GM18868 (cell line): ENCODE data around the gene CHAC1.

Source experiments
- ATAC-seq: cut with Tn5 transposase; IDR thresholded peaks from one replicate; pipeline ENCODE4 v1.9.1; 2021; ENCODE audit warnings: mild to moderate bottlenecking, moderate library complexity; ENCODE audit not compliant: unreplicated experiment

The CHAC1 gene

GRCh38 chr15:40923551-40923950 lies 29.7 kb upstream of the CHAC1 start:
- ATAC-seq: no peak

DNA sequence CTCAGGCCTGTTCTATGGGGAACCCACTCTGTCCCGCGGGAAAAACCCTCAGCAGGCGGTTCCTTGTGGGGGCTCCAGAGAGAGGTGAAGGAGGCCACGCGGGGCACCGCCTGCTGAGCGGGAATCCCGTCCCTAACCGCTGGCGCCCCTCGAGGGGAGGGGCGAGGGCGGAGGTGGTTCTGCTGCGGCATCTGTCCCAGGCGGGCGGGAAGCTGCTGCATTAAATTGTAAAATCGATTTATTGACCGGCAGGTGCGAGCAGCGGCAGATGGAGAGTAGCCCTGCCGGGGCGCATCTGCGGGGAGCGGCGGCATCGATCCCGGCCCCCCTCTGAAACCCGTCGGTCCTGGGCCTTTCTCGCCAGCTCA lies 27.8 kb upstream of the CHAC1 start:
- no peak for ATAC-seq

DNA sequence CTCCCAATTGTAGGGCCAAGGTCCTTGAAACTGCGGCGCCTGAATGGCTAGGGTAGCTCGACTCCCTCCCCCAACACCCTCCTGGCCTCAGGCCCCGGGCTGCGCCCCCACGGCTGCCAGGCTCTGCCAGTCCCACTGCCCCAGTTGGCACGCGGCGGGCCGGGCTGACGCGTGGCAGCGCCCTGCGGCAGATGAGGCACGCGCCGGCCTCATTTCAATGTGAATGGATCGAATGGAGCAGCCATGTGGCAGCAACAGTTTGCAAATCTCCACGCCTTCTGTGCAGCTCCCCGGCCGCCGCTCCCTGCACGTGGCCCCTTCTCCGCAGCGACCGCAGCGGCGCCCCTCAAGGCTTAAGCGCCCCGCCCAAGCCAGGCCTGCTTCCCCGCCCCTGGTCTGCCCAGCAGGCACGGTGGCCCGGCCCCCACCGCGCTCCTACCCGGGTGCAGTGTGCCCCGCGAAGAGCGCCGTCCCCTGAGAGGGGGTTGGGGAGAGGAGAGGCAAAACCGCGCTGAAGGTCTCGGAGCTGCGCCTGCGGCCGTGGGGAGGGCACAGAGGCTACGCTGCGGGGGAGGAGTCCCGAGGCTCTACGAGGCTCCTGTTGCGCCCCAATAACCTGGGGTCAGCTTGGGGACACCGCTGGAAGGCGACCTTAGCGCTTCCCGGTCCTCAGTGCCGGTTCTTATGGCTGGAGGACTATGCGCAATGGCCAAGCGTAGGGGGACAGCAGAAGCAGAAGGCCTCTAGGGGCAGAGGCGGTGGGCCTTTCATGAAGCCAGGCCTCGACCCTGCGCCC lies 27.2 kb upstream of the CHAC1 start:
- ATAC-seq: no peak

DNA sequence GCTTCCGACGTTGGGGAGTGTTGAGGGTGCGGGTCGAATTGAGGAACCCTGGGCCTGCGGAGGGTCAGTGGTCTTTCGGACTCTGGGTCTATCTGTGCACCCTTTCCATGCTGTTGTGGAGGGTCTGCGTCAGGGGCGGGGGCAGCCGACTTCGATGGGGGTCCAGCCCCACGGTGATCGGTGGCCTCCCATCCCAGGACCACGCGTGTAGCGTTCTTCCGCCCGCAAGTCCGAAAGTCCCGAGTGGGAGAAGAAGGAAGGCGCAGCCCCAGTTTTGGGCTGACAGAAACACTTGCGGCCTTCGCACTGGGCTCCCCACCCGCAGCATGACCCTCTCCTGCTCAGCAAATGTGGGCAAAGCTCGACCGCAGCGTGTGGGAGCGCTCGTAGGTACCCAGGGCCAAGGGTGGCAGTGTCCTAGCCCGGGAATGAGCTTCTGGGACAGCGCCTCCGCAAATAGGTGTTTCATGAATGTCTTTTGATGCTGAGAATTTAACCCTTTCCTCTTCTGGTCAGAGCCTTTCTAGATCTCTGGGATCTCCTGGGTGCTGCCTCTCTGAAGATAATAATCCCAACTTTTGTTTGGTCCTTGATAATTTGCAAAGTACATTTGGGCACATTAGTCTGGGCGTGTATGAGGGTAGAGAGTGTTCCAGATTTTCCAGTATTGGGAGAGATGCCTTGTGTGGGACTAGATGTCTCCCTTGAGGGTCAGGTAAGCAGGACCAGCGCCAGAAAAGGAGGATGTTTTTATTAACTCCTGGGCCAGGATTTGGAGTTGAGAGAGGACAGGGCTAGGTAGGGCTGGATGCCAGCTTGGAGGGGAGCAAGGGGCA lies 26.4 kb upstream of the CHAC1 start:
- ATAC-seq: no peak

GRCh38 chr15:40927495-40927872 lies 25.8 kb upstream of the CHAC1 start:
- ATAC-seq: no peak

DNA sequence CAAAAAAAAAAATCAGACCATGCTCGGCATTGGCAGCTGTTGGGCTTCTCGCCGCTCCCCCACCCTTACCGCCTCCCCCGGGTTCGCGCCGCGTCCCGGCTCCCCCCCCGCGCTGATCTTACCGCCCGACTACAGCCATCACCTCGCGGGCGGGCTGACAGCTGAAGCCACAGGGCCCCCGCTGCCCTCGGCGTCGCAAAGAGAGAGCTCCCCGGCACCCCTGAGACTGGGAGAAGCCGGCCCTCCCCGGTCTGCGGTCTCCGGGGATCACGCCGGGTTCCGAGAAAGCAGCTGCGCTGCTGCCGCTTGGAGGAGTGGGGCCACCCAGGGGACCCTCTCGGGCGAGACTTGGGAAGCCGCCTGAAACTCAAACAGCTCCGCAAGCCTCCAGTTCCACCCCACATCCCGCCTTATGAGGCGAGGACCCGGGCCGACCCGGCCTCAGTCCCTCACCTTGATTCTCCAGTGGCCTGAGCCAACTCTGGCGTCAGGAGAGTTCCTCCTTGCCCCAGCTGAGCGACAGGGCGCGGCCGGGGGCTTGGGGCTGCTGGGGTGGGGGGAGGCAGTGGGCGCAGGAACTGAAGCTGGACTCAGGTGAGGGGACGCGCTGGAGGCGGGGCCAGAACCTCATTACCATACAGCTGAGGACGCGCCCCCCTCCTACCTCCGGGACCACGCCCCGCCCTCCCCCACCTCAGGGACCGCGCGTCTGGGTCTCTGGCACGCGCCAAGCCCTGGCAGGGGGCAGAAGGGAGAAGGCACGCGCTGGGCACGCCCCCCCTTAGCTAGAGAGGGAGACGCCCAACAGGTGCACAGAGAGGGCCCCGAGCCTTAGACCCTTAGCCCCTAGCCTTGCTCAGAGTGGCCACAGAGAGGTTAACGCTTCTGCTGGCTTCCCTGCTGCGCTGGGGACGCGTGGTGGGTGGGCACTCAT lies 25.1 kb upstream of the CHAC1 start:
- no peak for ATAC-seq

DNA sequence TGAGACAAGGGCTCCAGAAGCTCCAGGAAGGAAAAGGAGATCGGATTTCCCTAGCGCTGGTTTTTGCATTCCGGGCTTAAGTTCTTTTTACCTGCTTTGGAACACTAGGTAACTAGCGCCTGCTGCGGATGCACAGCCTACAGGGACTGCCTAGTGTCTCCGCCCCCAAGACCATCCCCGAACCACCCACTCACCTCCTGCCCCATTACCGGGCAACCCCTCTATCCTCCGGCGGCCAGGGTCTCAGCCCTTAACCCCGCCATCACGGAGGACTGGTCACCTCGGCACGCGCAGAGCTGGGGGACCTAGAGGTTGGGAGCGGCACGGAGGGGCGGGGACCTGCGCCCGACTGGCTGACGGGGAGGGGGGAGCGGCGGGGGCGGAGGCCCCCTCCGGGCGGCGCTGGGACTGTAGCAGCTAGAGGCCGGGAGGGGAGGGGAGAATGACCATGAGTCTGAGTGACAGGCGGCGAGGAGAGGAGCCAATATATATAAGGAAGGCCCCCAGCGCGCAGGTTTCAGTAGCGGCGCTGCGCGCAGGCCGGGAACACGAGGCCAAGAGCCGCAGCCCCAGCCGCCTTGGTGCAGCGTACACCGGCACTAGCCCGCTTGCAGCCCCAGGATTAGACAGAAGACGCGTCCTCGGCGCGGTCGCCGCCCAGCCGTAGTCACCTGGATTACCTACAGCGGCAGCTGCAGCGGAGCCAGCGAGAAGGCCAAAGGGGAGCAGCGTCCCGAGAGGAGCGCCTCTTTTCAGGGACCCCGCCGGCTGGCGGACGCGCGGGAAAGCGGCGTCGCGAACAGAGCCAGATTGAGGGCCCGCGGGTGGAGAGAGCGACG lies 24.2 kb upstream of the CHAC1 start, which contains the start of gene DLL4:
DLL4 (plus strand) TSS at position 520 of the 839 bp plus-strand sequence. CDS start 329 bp downstream, outside the sequence.
- ATAC-seq: no peak

- ATAC-seq: no peak
These were observed 23.4 kb upstream of the CHAC1 start for GRCh38 chr15:40929660-40930429.

GRCh38 chr15:40930430-40931299 lies 22.6 kb upstream of the CHAC1 start:
- ATAC-seq: no peak

DNA sequence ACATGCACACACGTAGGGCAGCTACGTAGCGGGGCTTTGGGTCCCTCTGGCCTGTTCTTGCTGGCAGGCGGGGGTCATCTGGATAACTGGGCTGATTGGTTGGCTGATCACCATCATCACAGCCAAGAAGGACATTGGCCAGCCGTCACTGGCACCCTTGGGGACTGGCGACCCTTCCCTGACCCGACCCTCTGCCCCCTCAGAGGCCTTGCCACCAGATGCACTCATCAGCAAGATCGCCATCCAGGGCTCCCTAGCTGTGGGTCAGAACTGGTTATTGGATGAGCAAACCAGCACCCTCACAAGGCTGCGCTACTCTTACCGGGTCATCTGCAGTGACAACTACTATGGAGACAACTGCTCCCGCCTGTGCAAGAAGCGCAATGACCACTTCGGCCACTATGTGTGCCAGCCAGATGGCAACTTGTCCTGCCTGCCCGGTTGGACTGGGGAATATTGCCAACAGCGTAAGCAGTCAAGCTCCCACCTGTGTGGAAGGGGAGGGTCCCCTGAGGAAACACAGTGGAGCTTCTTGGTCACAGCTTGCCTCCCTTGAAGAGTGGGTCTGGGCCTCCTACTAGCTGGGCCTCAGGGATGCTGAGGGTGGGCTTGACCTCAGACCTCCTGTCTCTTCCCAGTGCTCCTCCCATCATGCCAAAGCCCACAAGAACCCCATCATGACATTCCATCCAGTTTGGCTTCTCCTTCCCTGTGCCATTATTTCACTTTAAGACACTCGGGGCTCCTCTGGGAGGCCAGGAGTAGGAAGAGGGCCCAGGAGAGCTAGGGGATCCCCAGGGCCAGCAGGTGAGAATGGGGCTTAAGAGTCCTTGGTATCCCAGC lies 21.8 kb upstream of the CHAC1 start:
- ATAC-seq: no peak

- no peak for ATAC-seq
These were observed 21.1 kb upstream of the CHAC1 start for GRCh38 chr15:40932156-40932555.

DNA sequence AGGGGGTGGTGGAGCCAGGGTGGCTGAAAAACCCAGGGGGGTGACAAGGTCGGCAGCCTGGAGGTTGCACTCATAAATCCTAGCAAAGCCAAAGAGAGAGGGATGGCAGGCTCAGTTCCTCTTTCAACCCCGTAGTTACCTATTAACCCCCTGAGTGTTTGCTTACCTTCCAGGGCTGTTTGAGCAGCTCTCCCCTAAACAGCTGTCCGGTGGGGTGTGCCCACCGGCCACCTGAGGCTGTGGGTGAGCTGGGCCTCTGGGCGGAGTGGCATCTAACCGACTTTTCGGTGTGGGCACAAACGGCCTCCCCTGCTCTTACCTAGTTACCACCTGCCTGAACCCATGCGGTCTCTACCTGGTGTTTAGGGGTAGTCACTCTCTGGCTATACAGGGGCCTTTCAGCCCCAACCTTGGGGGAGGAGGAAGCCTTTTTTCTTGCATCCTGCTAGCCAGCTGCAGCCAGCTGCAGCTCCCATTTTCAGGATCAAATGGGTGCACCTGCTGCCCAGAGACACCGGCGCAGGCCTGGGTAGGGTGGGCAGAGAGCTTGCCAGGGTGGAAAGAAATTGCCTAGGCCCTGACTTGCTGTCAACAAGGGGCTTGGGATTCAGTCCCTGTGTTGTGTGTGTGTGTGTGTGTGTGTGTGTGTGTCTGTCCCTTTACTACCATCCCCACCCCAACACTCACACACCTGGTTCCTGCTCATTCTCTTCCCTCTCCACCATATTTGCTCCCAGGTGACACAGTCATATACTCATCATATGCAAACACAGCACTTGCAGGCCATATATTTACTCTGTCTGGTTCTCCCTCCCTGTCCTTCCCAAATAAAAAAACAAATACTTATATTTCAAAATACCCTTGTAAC lies 20.4 kb upstream of the CHAC1 start:
- ATAC-seq: no peak

DNA sequence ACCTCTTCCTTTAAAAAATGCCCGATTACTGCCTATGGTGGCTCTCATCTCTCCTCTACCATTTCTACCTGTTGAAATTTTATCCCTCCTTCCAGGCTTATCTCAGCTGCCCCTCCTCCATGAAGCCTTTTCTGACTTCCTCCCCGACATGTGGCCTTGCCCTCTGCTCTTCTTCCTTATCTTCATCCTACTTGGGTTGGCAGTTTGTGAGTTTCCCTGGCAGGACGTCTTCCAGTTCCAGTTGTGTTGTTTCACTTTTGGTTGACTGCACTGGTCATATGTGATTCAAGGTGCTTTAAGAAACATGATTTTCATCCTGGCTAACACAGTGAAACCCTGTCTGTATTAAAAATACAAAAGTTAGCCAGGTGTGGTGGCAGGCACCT lies 19.8 kb upstream of the CHAC1 start:
- ATAC-seq: no peak

GRCh38 chr15:40934457-40934856 lies 18.8 kb upstream of the CHAC1 start:
- no peak for ATAC-seq

- no peak for ATAC-seq
These were observed 17.0 kb upstream of the CHAC1 start for GRCh38 chr15:40936234-40936708.
